ENCODE measurements around the gene PLEKHM3. TPM values are rescaled to one million over a fixed set of nuclear protein-coding genes. Genes with fewer than 3 reads are reported as not detected.

Gene PLEKHM3
- total and polyA plus RNA-seq, 2 donors (not counting 1 experiment from before 2014, with no cell fraction given), result 5.3 to 20.1 TPM

DNA sequence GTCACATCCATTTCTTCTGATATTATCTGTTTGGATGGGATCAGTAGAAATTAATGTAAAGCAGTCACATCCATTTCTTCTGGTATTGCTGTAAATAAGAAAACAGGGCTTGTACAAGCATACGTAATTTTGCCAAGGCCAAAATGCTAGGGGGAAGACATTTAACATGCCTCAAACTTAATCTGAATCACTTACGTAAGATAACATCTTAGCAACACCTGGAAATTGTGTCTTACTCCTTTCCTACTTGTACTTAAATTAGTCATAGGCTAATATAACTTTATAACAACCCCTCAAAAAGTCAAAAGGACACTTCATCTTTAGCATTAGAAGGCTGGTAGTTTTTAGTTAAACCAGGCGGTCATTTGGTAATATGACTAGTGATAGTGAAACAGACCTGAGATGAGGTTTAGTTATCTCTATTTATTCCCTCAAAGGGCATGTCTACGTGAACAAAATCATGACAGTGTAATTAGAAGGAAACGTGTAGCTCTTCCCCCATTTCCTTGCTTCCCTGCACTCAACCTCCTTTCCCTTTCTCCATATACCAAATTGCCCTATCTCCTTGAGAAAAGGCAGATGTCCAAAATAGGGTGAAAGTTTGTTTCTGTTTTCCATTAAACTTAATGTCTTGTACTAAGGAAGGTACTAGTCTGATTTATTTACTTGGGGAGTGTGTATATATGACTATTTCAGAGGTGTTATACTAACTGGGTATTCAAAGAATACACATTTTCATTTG is 156.3 kb downstream of the PLEKHM3 start:
- Histone ChIP-seq H3K36me3 (ENCODE audit: control insufficient read depth, insufficient read depth, low read length) (no peaks in the 10 kb centered on the region), H3K4me1 (ENCODE audit: control insufficient read depth, extremely low read depth, insufficient read depth, low read length) (peaks cover 8% of the 10 kb centered on the region), H3K4me3 (replicated peaks in 1 of 4; ENCODE audit: control extremely low read depth in 1 of 4, insufficient read depth in 1 of 4, low read depth in 3 of 4, low read length in 4 of 4) (no peak overlapping the region), H3K27ac (ENCODE audit: insufficient read depth, low read length) (peak overlapping the region; percentile 31), H3K4me2 (ENCODE audit: extremely low read depth, insufficient read depth, low read length) (no peak overlapping the region), H3K9me3 (ENCODE audit: control insufficient read depth, insufficient read depth, low read depth, low read length) (no peaks in the 10 kb centered on the region), H3K9ac (ENCODE audit: insufficient read depth, low read length) (no peak overlapping the region), H3K79me2 (ENCODE audit: control insufficient read depth, insufficient read depth, low read length) (no peaks in the 10 kb centered on the region), H2AFZ (ENCODE audit: low read length) (no peak overlapping the region), H3K27me3 (ENCODE audit: control insufficient read depth, insufficient read depth, low read length) (no peaks in the 10 kb centered on the region), H4K20me1 (ENCODE audit: control insufficient read depth, extremely low read depth, insufficient read depth, low read length) (no peaks in the 10 kb centered on the region)
- no peak for DNase-seq (ENCODE audit: low read depth in 2 of 2)
- TF ChIP-seq EZH2 (IDR thresholded peaks at IDR 0.05; ENCODE audit: low read length, missing control alignments), result no peak

DNA sequence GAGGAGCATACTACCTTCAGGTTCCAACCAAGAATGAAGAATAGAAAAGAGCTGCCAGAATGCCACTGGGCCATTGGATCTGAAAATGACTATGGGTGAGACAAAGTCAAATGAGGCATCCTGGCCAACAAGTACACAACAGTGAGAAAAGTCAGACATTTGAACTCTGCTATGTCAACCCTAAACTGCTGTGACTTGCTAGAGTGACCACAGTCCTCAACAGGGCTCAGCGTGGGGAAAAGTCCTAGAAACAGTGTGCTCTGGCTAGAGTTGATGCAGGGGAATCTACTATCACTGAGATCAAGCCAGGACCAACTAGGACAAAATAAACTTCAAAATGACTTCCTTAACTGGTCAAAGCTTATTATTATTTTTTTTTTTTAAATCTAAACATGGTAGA is 157.4 kb downstream of the PLEKHM3 start:
- Histone ChIP-seq H3K4me1 (ENCODE audit: control insufficient read depth, extremely low read depth, insufficient read depth, low read length) (peaks cover 8% of the 10 kb centered on the region), H2AFZ (ENCODE audit: low read length) (no peak overlapping the region)
- TF ChIP-seq, protein P1, sequence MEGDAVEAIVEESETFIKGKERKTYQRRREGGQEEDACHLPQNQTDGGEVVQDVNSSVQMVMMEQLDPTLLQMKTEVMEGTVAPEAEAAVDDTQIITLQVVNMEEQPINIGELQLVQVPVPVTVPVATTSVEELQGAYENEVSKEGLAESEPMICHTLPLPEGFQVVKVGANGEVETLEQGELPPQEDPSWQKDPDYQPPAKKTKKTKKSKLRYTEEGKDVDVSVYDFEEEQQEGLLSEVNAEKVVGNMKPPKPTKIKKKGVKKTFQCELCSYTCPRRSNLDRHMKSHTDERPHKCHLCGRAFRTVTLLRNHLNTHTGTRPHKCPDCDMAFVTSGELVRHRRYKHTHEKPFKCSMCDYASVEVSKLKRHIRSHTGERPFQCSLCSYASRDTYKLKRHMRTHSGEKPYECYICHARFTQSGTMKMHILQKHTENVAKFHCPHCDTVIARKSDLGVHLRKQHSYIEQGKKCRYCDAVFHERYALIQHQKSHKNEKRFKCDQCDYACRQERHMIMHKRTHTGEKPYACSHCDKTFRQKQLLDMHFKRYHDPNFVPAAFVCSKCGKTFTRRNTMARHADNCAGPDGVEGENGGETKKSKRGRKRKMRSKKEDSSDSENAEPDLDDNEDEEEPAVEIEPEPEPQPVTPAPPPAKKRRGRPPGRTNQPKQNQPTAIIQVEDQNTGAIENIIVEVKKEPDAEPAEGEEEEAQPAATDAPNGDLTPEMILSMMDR (conservative IDR thresholded peaks at IDR 0.05 in 1 of 2, IDR thresholded peaks at IDR 0.05 in 1 of 2; ENCODE audit: low read depth in 1 of 2, low read length in 2 of 2), result no peak
- no peak for TF ChIP-seq EZH2 (IDR thresholded peaks at IDR 0.05; ENCODE audit: low read length, missing control alignments)

DNA sequence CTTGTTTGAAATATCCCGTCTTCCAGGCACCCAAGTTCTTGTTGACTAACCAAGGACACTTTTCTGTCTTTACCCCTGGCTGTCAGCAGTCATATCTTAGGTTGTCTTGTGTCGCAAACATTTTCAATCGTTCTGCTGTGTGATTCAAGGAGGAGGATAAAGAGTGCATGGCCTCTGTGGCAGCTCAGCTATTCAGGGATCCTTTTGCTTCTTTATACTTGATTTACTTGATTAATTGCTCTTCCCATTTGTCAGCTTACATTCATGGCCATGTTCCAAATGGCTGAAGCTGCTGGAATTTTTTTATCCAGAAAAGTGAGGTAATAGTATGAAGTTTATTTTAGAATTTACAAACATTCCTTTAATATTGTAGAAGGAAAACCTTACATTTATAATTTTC is 158.3 kb downstream of the PLEKHM3 start:
- no peaks in the 10 kb centered on the region for H3K79me2 ChIP-seq (ENCODE audit: control insufficient read depth, insufficient read depth, low read length)
- TF ChIP-seq, protein P1 (conservative IDR thresholded peaks at IDR 0.05 in 1 of 2, IDR thresholded peaks at IDR 0.05 in 1 of 2; ENCODE audit: low read depth in 1 of 2, low read length in 2 of 2), result no peak
- DNase-seq (ENCODE audit: low read depth in 2 of 2), result peak in 1 of 2 donors; percentile 70
- peaks cover 8% of the 10 kb centered on the region for H3K4me1 ChIP-seq (ENCODE audit: control insufficient read depth, extremely low read depth, insufficient read depth, low read length)
- no peak overlapping the region for H3K4me2 ChIP-seq (ENCODE audit: extremely low read depth, insufficient read depth, low read length)
- no peak overlapping the region for H3K9ac ChIP-seq (ENCODE audit: insufficient read depth, low read length)
- H3K27ac ChIP-seq (ENCODE audit: insufficient read depth, low read length), result no peak overlapping the region
- H3K9me3 ChIP-seq (ENCODE audit: control insufficient read depth, insufficient read depth, low read depth, low read length), result no peaks in the 10 kb centered on the region
- H2AFZ ChIP-seq (ENCODE audit: low read length), result no peak overlapping the region
- no peaks in the 10 kb centered on the region for H3K27me3 ChIP-seq (ENCODE audit: control insufficient read depth, insufficient read depth, low read length)
- H4K20me1 ChIP-seq (ENCODE audit: control insufficient read depth, extremely low read depth, insufficient read depth, low read length), result no peaks in the 10 kb centered on the region
- no peak overlapping the region for H3K4me3 ChIP-seq (replicated peaks in 1 of 4; ENCODE audit: control extremely low read depth in 1 of 4, insufficient read depth in 1 of 4, low read depth in 3 of 4, low read length in 4 of 4)
- no peaks in the 10 kb centered on the region for H3K36me3 ChIP-seq (ENCODE audit: control insufficient read depth, insufficient read depth, low read length)

More for the DNA sequence above, 157.4 kb downstream of the PLEKHM3 start:
- no peaks in the 10 kb centered on the region for H3K36me3 ChIP-seq (ENCODE audit: control insufficient read depth, insufficient read depth, low read length)
- DNase-seq (ENCODE audit: low read depth in 2 of 2), result no peak
- no peak overlapping the region for H3K9ac ChIP-seq (ENCODE audit: insufficient read depth, low read length)
- H3K27me3 ChIP-seq (ENCODE audit: control insufficient read depth, insufficient read depth, low read length), result no peaks in the 10 kb centered on the region
- H3K79me2 ChIP-seq (ENCODE audit: control insufficient read depth, insufficient read depth, low read length), result no peaks in the 10 kb centered on the region
- no peak overlapping the region for H3K4me2 ChIP-seq (ENCODE audit: extremely low read depth, insufficient read depth, low read length)
- no peaks in the 10 kb centered on the region for H3K9me3 ChIP-seq (ENCODE audit: control insufficient read depth, insufficient read depth, low read depth, low read length)
- H3K4me3 ChIP-seq (replicated peaks in 1 of 4; ENCODE audit: control extremely low read depth in 1 of 4, insufficient read depth in 1 of 4, low read depth in 3 of 4, low read length in 4 of 4), result no peak overlapping the region
- no peaks in the 10 kb centered on the region for H4K20me1 ChIP-seq (ENCODE audit: control insufficient read depth, extremely low read depth, insufficient read depth, low read length)
- H3K27ac ChIP-seq (ENCODE audit: insufficient read depth, low read length), result no peak overlapping the region

Data from fibroblast of lung (primary cell).